Lung (tissue), 12 donors: ENCODE results near the gene GNAS. TPM values are rescaled to one million over a fixed set of nuclear protein-coding genes. Genes with fewer than 3 reads are reported as not detected.
"Not testable (repeated sequence)": the region's sequence is repeated elsewhere in the genome, so short reads cannot be mapped to it uniquely, and the experiment has no call there.

Source experiments
- ATAC-seq: fragments of 200-7000 bp; cut with Tn5 transposase; one replicate; pipeline ENCODE4 v1.9.1; 2020; ENCODE audit warnings: moderate number of reproducible peaks; ENCODE audit not compliant: insufficient read depth, low FRiP score
- DNase-seq, 3 donors: peaks; one replicate each; pipeline ENCODE4 v3.0.0-alpha.2; 2013 to 2017
- H3K27ac ChIP-seq, 2 donors: one replicate each; pipeline ENCODE4 v1.5.1; 2013; ENCODE audit warnings: mild to moderate bottlenecking in 2 of 2, moderate library complexity in 2 of 2, control low read depth in 1 of 2, inconsistent platforms in 1 of 2, low read depth in 1 of 2, low read length in 1 of 2
- H3K27me3 ChIP-seq, 3 donors: one replicate each; pipeline ENCODE4 v1.5.1; 2013; ENCODE audit warnings: low read length in 2 of 3; ENCODE audit not compliant: control insufficient read depth in 3 of 3, insufficient read depth in 3 of 3
- H3K36me3 ChIP-seq, 4 donors: one replicate each; pipeline ENCODE4 v1.5.1; 2013; ENCODE audit warnings: low read length in 4 of 4, mild to moderate bottlenecking in 1 of 4, moderate library complexity in 1 of 4; ENCODE audit not compliant: control insufficient read depth in 4 of 4, insufficient read depth in 4 of 4
- H3K4me1 ChIP-seq, 5 donors: one replicate each; pipeline ENCODE4 v1.5.1; 2013; ENCODE audit warnings: low read length in 5 of 5, mild to moderate bottlenecking in 2 of 5, moderate library complexity in 1 of 5; ENCODE audit not compliant: control insufficient read depth in 5 of 5, insufficient read depth in 5 of 5
- H3K4me3 ChIP-seq: one replicate; pipeline ENCODE4 v1.5.1; 2013; ENCODE audit warnings: mild to moderate bottlenecking, control low read depth, moderate library complexity
- H3K9ac ChIP-seq, 2 donors: one replicate each; pipeline ENCODE4 v1.5.1; 2013; ENCODE audit warnings: low read length in 2 of 2, control low read depth in 1 of 2; ENCODE audit not compliant: insufficient read depth in 1 of 2
- H3K9me3 ChIP-seq, 4 donors: one replicate each; pipeline ENCODE4 v1.5.1; 2013; ENCODE audit warnings: low read length in 3 of 4, mild to moderate bottlenecking in 1 of 4, moderate library complexity in 1 of 4; ENCODE audit not compliant: control insufficient read depth in 4 of 4, insufficient read depth in 3 of 4
- WGBS, 2 donors: extraction: QIAGEN DNeasy Blood & Tissue Kit; methylation state at CpG; one replicate each; pipeline ENCODE4 v1.1.7; 2013; 5-methylcytosine and 5-hydroxymethylcytosine counted together
- polyA plus RNA-seq, 2 donors: library from polyadenylated mRNA; stranded (reverse); fragments of 200-250 nt; gene quantifications; one replicate each; pipeline ENCODE4 v1.2.1, GENCODE V29; 2013
- total RNA-seq, 2 donors: library from RNA; depleted of rRNA in 1 of 2; stranded (reverse); fragments of >200 nt in 1 of 2; gene quantifications; one replicate each; pipeline ENCODE4 v1.2.1, GENCODE V29; 2014 to 2021
- TF ChIP-seq, protein P1 (sequence below): IDR thresholded peaks from 2 replicates; pipeline ENCODE4 v1.5.1; 2012; ENCODE audit warnings: mild to moderate bottlenecking; ENCODE audit errors: control extremely low read depth, extremely low read depth
- donor health status: control.
- donor health status: control.
- donor health status: Bipolar disorder and iron deficiency.
- donor health status: healthy.
- donor health status: DM: yes; HTN: yes; CAD: no.

GNAS gene
- total and polyA plus RNA-seq, 4 donors = 638 to 1,238 (median 887) TPM

DNA sequence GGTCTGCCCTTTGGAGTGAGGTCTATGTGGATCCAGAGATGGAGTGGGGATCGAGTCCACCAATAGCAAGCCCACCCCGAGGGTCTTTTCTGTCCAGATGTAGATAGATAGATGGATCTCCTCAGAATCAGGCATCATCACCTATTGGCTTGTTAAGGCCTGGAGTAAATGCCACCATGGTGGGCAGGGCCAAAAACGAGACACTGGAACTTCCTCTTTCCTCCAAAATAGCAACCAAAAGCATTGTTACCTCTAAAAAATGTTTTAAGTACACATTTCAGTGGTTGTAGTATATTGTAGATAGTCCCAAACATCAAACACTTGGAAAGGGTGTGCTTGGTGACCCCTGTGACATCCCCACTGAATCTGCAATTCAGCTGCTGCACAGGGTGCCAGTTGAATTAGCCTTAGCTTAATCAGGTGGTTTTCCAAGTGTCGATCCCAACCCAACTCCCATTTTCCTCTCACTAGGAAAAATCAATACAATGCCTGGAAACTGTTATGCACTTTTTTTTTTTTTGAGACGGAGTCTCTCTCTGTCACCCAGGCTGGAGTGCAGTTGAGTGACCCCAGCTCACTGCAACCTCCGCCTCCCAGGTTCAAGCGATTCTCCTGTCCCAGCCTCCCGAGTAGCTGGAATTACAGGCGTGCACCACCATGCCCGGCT is 93.6 kb downstream of the GNAS start:
- Histone ChIP-seq H3K9me3 (no peaks in the 10 kb centered on the region), H3K4me3 (no peak overlapping the region)

DNA sequence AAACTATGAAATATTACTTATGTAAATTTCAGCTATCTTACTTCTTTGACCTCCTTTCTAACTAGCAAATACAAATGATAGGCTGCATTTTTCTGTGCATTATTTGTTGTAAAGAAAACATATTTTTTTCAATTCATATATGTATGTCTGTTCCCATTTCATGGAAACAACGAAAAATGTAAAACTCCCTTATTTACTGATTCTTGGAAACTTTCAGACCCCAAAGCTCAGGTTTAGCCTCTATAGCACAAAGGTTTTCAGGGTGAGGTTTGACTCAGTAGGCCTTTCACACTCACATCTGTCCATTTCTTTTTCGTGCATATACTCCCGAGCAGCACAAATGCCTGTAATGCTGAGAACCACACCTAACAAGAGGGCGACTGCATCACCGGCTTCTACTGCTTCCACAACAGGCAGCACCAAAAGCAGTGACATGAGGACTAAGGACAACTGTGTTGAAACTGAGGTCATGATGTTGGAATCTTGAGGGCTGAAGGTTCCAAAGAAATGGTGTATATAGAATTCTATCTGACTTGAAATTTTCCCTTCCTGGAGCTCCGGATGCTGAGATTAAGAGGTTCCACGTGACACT is 95.4 kb downstream of the GNAS start:
- WGBS, 2 donors = 82 to 89% methylated on average over 7 of the region's 7 CpGs
- not testable (repeated sequence) for ATAC-seq

More for the DNA sequence above, 93.6 kb downstream of the GNAS start:
- ATAC-seq (no peak), DNase-seq (no peak)
- H3K27me3 ChIP-seq = no peaks in the 10 kb centered on the region
- no peak overlapping the region for H3K27ac ChIP-seq
- TF ChIP-seq, protein P1, sequence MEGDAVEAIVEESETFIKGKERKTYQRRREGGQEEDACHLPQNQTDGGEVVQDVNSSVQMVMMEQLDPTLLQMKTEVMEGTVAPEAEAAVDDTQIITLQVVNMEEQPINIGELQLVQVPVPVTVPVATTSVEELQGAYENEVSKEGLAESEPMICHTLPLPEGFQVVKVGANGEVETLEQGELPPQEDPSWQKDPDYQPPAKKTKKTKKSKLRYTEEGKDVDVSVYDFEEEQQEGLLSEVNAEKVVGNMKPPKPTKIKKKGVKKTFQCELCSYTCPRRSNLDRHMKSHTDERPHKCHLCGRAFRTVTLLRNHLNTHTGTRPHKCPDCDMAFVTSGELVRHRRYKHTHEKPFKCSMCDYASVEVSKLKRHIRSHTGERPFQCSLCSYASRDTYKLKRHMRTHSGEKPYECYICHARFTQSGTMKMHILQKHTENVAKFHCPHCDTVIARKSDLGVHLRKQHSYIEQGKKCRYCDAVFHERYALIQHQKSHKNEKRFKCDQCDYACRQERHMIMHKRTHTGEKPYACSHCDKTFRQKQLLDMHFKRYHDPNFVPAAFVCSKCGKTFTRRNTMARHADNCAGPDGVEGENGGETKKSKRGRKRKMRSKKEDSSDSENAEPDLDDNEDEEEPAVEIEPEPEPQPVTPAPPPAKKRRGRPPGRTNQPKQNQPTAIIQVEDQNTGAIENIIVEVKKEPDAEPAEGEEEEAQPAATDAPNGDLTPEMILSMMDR = no peak
- H3K9ac ChIP-seq = no peak overlapping the region
- 87 to 91% methylated on average over 10 of the region's 10 CpGs for WGBS, 2 donors
- H3K36me3 ChIP-seq = no peaks in the 10 kb centered on the region
- peaks cover 0 to 17% (median 0%) of the 10 kb centered on the region in 5 donors for H3K4me1 ChIP-seq

DNA sequence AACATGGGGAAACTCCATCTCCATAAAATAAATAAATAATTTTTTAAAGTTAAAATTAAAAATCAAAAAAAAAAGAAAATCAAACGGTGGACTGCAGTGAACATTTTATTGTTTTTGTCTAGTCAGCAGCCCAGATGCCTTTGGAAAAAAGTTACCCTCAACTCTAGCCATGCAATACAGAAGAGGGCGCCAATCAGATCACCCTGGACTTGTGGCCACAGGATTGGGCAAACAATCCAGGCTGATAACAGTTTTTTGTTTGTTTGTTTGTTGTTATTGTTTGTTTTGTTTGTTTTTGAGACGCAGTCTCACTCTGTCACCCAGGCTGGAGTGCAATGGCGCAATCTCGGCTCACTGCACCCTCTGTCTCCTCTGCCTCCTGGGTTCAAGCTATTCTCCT is 98.1 kb downstream of the GNAS start:
- Histone ChIP-seq H3K4me1 (no peaks in the 10 kb centered on the region), H3K9me3 (no peaks in the 10 kb centered on the region), H3K27ac (no peak overlapping the region), H3K4me3 (no peak overlapping the region), H3K27me3 (no peaks in the 10 kb centered on the region), H3K36me3 (no peaks in the 10 kb centered on the region), H3K9ac (no peak overlapping the region)
- TF ChIP-seq, protein P1 = no peak
- no peak for DNase-seq
- ATAC-seq = no peak
- WGBS, 2 donors = 85% methylated on average over 5 of the region's 5 CpGs

More for the DNA sequence above, 95.4 kb downstream of the GNAS start:
- H3K4me3 ChIP-seq, H3K36me3 ChIP-seq, DNase-seq, H3K4me1 ChIP-seq, H3K27ac ChIP-seq, H3K27me3 ChIP-seq, H3K9me3 ChIP-seq, H3K9ac ChIP-seq: not testable (repeated sequence)

DNA sequence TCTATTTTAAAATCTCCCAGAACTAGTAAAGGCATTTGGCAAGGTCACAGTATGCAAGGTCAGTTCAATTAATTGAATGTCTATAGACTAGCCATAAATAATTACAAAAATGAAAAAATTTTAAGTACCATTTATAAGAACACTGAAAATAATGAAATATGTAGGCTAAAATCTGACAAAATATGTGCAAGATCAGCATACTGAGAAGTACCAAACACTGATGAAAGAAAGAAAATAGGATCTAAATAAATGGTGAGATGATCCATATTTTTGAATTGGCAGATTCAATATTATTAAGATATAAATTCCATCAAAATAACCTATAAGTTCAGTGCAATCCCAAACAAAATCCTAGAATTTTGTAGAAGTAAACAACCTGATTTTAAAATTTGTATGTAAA is 100.5 kb downstream of the GNAS start:
- Histone ChIP-seq H3K36me3 (no peaks in the 10 kb centered on the region), H3K9me3 (no peaks in the 10 kb centered on the region), H3K27ac (no peak overlapping the region), H3K27me3 (no peaks in the 10 kb centered on the region), H3K4me3 (no peak overlapping the region), H3K4me1 (no peaks in the 10 kb centered on the region), H3K9ac (no peak overlapping the region)
- no peak for ATAC-seq
- TF ChIP-seq, protein P1 = no peak
- no peak for DNase-seq
